IPS-NIHi11 (cell line): Measurements from ENCODE around the gene CANT1.

Experiments
- DNase-seq: peaks from one replicate; pipeline ENCODE4 v3.0.0; 2012; ENCODE audit warnings: mixed read lengths, low spot score

Gene CANT1

DNA sequence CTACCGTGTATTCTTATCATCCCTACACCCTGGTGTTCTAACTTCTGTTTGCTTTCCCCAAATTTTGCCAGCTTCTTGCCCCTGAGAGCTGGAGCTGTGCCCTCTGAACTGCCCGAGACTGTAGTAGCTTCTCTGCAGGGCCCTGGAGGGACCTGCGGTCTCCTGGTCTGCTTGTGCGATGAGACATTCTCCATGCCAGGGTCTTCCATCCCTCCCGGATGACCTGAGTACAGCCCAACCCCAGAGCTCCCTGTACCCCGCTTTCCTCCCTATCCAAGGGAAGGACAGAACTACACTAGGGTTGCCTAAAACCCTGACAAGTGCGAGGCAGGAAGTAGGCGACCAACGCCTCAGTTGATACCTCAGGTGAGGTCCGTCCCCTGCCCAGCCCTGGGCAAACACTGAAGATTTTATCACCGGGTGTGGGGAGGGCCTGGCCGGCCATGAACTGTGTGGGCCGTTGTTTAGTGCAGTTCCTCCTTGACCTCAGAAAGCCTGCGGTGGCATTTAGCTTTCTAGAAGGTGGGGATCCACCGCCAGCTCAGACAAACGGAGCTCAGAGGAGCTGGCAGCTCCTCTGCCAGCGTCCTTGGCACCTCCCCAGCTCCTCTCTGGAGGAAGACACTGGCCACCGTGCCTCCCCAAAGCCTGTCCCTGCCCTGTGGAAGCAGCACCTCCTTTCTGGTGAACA, 13.7 kb downstream of the CANT1 start:
- peak; percentile 7 for DNase-seq

DNA sequence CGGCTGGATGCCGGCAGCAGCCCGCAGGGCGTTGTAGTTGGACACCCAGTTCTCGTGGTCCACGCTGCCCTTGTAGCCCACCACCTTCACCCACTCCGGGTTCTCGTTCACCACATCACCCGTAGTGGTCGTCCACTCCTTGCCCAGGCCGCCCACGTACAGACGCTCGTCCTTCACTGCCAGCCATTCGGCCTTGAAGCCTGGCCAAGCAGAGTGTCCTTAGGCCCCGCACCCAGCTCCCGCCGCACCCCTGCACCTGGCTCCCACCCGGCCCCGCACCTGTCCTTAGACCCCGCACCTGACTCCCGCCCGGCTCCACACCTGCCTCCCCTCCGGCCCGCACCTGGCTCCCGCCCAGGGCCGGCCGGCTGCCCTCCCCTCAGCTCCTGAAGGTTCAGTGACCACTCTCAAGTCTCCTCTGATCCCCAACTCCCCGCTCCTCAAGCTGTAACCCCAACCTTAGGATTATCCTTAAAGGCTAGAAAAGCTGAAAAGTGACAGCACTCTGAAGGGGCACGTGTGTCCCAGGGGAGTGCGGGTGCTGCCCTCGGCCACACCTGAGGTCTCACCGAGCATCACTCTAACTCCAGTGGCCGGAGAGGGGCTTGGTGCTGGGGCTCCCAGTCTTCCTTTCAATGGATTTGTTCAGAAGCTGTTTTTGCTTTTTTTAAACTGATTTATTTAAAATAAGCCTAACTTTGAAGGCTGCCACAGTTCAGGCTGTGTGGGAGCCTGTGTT, 14.4 kb downstream of the CANT1 start:
- DNase-seq: peak; percentile 14

DNA sequence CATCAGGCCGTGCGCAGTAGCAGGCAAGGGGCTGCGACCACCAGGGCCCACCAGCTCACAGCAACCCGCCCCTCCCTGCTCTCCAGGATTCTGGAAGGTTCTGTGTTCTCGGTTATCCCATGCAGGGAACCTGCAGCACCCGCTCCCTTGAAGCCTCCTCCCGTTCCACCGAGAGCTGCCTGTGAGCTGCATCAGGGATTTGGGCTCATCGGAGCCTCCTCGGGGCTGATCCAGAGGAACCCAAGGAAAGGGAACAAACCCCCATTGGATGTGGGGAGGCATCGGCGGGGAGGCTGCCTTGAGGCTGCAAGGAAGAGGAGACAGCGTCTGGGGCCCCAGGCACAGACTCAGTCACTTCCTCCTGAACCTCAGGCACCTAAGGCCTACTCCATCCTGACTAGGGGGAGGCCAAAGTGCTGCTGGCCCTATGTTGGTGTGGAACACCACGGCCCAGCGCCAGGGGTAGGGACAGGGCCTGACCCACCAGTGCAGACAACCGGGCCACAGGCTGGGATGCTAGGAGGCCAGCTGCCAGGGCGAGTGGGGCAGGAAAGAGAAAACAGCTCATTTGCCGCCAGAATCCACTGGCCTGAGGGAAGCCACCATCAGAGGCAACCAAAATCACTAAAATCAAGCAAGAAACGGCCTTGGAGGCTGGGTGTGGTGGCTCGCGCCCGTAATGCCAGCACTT, 15.4 kb downstream of the CANT1 start:
- DNase-seq: peak; percentile 23

DNA sequence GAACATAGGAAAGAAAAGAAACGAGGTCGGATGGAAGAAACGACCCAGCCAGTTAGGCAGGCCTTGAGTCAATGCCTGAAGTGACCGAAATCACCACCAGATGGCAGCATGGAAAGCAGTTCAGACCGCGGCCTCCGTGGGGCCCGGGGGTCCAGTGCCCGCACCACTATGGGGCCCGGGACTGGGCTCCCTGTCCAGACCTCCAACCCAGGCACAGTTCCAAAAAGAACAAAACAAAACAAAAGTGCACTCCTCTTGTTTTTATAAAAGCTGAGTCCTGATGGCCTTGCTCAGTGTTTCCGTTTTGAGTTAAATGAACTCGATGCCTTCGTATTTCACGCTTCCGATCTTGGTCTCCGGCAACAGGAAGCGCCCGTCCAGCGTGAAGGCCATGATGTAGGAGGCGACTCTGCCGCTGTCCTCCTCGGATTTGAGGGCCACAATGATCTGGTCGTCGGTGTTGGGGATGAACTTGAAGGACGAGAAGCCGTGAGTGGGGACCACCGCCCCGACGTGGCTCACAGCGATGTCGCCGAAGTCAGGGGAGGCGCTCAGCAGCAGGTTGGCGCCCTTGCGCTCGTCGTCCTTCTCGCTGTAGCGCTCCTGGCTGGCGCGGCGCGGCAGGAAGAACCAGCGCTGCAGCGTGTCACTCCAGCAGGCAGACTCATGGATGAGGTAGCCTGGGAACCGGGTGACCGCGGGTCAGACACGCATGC, 16.2 kb downstream of the CANT1 start:
- DNase-seq: peak; percentile 94

DNA sequence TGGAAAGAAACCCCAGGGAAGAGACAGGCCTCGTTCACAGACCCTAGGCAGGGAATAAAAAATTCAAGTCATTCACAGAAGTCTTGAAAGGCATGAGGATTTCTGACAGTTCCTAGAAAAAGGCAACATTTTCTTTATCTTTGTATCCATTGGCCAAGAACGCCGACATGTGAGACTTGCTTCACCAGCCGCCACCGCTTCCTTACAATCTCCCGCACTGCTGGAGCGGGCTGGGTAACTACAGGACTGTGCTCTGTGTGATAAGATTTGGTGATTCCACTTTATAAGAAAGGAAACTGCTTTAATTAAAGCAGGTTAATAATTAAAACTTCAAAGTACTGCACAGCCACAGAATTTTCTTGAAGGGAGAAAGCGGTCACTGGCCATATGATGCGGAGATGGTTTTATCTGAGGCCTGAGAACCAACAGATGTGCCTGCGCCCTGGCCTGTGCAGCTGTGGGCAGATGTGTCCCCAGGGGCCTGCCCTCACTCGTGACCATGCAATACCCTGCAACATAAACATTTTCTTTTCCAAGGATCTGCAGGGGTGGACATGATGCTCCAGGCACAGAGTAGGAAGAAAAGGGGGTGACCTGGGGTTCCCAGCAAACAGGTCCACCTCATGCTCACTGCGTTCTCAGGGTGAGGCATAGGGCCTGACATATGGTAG, 16.9 kb downstream of the CANT1 start:
- DNase-seq: peak; percentile 4

DNA sequence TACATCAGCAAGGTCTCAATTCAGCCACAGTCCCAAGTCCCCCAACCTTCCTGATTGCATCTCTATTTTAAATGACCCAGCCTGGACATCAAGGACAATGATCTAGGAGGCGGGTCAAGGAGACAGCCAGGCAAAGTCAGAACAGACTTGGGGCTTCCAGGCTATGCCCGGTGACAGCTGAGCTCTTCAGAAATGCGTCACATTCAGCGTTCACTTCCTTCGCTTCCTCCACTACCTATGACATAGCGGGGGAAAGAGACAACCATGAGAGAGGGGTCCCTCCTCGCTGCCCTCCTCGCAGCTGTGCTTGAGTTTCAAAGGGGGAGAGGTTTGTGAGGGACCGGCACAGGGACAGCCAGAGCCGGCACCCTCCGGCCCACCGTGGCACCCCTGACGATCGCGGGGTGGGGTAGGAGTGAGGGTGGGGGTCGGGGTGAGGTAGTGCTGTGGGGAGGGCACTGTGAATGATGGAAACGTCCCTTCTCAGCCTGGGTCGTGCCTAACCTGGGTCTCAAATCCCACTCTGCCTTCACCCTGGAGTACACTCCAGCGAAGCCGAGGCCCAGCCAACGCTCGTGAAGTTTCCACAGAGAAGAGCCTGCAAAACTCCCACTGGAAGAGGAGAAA, 17.5 kb downstream of the CANT1 start:
- peak; percentile 4 for DNase-seq

DNA sequence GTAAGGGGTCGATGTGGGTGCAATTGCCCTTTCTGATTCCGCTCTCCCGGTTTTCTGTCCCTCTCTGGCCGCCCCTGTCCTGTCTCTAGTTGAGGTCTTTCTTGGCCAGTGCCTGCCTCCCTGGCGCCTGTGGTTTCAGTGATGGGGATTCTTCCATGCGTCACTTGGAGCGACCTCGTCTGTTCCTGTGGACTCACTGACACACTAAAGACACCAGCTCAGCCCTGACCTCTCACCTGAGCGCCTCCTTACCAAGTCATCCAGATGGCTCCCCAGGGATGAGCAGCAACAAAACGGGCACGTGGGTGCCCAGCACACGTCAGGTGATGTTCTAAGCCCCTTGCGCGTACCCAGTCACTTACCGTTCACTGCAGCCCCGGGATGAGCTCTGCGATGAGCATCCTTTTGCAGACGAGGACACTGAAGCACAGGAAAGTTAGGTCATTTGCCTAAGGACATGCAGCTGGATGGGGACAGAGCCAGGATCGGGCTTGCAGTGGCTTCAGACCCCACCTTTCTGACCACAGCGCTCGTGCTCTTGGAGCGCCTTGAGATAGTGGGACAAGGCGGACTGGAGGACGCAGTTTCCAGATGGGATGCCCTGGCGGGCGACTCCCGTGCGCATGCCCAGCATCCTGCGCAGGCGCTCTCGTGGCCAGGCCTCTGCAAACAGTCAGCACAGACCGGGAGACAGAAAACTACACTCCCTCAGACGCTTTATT, 18.4 kb downstream of the CANT1 start:
- DNase-seq: peak; percentile 2

DNA sequence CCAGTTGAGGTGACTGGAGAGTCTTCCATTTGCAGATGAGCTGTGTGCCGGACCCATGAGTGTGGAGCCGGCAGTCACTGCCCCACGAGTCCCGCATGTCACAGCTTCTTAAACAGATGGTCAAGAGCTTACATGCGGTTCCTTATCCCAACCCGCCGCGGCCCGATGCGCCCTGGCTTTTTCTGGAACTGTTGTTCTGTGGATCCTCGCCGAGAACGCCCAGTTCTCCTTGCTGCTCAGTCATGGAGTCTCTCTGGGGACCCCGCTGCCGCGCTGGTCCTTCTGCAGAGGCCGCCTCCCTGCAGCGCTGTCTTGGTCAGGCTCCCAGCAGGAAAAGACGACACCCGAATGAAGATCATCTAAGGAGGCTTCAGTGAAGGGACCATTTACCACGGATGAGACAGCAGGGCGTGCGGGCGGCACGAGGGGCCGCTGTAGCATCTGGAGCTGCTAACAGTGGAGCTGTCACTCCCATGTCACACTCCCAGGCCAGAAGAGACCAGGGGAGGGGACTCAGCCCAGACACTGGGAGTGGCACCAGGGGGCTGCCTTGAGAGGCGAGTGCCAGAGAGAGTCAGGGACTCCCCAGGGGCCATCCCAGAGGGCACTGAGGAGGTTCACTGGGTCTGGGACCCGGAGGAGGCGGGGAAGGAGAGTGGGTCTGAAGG, 19.1 kb downstream of the CANT1 start:
- DNase-seq: peak; percentile 5

DNA sequence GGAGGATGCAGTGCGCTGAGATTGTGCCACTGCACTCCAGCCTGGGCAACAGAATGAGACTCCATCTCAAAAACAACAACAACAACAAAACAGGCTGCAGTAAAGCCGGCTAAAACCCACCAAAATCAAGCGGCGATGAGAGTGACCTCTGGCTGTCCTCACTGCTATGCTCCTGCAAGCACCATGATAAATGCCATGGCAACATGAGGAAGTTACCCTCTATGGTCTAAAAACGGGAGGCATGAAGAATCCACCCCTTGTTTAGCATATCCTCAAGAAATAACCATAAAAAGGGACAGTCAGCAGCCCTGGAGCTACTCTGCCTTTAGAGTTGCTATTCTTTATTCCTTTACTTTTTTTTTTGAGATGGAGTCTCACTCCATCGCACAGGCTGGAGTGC, 21.4 kb downstream of the CANT1 start:
- no peak for DNase-seq

DNA sequence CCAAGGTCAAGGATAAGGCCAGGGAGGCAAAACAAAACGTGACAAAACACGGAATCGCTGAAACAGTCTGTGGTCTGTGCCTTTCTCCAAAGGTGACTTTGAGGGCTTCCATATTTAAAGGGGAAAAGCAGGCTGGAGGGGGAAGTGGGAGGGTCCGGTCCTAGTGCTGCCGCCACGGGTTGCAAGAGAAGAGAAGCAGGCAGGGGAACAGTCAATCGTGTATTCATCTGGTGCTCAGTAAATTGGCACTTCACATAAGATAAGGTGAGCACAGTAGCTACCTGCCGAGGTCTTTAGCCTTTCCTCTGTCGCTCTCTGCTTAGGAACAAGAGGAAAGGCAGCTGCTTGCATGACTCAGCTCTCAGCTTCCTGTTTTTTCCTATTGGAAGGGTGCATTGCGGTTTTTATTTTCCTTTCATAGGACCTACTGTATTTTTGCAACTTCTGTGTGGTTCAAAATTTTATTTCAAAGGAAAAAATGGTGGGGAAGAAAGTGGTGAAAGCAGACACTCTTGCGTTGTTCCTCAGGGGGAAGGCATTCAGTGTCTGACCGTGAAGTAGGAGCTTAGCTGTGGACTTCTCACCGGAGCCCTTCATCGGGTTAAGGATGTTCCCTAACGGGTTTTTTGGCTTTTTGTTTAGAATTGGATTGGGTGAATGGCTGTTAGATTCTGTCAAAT, 22.8 kb downstream of the CANT1 start:
- no peak for DNase-seq

DNA sequence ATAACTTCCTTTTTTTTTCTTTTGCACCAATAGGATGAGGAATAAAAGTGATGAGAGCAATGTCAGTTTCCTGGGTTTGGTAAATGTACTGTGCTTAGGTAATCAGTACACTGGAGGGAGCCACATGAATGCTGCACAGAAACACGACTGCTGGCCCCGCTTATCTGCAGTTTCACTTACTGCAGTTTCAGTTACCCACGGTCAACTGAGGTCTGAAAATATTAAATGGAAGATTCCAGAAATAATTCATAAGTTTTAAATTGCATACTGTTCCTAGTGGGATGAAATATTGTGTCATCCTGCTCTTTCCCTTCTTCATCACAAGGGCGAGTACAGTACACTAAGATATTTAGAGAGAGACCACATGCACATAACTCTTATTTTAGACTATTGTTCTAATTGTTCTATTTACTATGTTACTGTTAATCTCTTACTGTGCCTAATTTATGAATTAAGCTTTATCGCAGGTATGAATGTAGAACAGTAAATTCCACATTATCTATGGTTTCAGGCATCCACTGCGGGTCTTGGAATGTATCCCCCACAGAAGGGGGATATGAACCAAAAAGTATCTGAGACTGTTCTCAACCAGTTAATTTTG, 23.4 kb downstream of the CANT1 start:
- no peak for DNase-seq

DNA sequence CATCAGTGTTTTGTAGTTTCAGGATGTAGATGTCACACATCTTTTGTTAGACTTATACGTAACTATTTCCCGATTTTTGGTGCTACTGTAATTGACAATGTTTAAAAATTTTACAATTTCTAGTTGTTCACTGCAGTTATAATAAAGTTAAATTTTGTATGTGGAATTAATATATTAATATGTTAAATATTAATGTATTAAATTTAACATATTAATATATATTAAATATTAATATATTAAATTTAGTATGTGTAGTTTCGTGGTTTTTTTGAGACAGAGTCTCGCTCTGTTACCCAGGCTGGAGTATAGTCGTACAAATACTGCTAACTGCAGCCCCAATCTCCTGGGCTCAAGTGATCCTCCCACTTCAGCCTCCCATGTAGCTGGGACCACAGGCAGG, 24.2 kb downstream of the CANT1 start:
- no peak for DNase-seq

DNA sequence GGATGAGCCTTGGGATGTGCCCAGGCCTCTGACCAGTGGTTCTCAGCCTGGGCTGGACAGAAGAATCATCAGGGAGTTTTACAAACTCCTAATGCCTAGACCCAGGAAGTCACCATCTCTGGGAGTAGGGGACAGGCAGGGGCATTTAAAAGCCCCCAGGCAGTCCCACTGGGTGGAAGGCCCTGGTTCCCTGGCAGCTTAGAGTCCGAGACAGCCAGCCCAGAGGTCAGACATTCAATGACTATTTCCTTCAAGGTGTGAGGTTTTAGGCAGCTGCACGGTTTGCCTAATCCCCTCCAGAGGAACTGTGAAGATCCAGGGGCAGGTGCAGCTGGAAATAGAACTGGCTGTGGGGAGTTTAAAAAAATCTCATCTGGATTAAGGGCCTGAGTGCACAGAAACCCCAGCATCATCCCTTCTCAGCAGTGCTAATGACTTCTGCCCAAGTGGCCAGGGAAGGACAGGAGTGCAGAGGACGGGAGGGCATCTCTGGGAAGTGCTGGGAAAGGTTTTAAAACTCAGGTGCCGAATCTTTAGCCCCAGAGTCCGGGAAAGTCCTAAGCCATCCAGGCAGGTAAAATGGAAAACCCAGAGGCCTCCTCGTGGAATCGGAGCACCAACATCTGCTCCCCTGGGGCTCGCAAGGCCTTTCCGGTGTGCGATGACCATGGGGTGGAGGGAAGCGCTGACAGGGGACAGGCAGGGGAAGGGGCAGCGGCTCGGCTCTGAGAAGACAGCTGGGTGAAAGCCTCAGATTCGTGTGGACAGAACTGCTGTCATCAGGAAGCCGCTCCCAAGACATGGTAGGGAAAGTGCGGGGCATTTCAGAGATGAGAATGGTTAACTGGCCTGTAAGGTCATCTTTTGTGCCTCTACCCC, 28.3 kb downstream of the CANT1 start:
- no peak for DNase-seq

DNA sequence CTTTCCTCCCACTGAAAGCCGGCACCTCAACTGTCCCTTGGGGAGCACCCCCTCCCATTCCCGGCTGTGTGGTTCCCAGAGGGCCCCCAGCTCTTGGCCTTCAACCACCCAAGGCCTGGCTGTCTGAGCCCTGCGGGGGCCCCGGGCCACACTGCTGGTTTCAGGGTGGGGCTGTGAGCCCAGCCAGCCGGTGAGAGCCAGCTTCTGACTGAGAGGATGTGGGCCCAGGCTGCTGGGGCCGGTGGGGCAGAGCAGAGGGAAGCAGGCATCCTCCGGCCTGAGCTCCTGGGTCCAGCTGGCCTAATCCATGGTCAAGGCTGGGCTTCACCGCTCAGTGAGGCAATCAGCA, 29.0 kb downstream of the CANT1 start:
- no peak for DNase-seq

DNA sequence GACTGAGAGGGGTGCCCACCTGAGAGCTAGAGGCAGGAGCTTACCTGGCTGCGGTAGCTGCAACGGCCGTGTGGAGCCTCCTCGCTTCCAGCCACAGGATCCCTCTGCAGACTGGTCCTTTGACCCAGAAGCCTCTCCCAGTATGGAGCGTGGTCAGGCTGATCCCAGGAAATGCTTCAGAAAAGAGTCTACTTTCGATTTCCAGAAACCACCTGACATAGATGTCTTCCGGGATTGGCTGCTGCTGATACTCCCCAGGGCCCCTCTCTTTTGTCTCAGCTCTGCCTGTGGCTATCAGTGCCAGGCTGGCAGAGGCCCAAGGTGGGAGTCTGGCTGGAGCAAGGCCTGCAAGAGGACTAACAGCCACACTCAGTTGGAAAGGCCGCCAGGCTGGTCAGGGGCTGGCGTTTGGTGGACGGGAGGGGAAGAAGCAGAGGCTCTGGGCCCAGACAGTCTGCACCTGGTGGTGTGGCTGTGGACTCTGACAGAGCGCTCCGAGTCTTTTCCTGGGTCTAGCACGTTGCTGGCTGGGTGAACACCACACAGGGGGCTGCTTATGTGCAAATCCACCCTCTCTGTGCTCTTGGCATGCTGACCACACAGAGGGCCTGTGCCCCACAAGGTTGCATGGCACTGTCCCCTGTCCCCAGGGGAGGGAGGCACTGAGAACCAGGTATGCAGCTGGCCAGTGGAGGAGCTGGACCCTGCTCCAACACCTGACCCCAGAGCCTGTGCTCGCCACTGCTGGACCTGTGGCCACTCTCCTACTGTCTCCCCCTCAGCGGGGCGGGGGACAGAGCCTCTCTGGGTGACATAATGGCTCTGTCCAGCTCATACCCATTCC, 29.6 kb downstream of the CANT1 start, which contains the start of gene LGALS3BP:
LGALS3BP (minus strand) TSS at position 144 of the 844 bp plus-strand sequence. CDS start 2,732 bp downstream, outside the sequence.
- DNase-seq: peak; percentile 79

DNA sequence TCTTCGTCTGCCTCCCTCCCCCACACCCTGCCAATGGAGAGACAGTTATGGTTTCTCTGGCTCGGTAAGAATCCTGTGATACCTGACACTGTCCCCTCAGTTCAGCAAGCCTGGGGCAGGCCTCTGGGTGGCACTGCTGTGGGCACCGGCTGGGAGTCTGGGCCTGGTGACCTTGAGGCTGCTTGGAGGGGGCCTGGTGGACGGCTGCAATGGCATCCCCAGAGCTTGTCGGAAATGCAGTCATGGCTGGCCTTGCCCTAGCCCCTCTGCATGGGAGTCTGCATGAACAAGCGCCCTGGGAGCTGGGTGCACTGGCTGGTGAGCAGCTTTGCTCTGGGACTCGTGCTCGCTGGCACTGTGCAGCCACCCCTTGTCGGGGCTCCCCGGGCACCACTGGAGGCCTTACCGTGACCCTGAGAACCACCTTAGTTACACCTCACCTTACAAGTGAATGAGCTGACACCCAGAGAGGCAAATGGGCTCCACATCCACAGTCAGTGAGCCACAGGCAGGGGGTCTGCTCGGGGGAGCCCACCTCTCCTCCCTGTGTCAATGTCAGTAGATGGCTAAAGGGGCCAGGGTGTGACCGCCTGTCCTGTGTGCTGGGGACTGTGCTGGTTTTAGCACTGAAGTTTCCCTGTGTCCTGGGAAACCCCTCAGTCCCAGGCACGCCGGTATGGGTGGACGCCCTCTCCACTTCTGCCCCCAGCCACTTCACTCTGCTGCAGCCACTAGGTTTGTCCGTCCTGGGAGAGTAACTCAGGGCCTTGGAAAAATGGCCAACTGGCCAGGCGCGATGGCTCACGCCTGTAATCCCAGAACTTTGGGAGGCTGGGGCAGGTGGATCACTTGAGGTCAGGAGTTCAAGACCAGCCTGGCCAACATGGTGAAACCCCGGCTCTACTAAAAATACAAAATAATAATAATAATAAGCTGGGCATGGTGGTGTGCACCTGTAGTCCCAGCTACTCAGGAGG, 31.3 kb downstream of the CANT1 start:
- no peak for DNase-seq
